NCI-H2171 treated with DMSO at 0.1 percent for 48 hours (cell line): ENCODE results near the gene TLCD4.
"Not testable (repeated sequence)": the region's sequence is repeated elsewhere in the genome, so short reads cannot be mapped to it uniquely, and the experiment has no call there.

Experiments used
- DNase-seq: peaks from one replicate; lab custom pipeline; 2025; lab: John Stamatoyannopoulos, UW

TLCD4 gene

GRCh38 chr1:95154096-95154495 lies 36.9 kb downstream of the TLCD4 start:
- DNase-seq = no peak

GRCh38 chr1:95165569-95165968 lies 48.4 kb downstream of the TLCD4 start:
- not testable (repeated sequence) for DNase-seq
